ENCODE results near the gene YY1.

GRCh38 chr14:100286484-100287191, 47.7 kb downstream of the YY1 start:
- TF ChIP-seq PPARA (CRISPR knock-in tag; IDR thresholded peaks at IDR 0.05; ENCODE audit: borderline replicate concordance) (no peak), OSR1 (CRISPR knock-in tag; IDR thresholded peaks at IDR 0.05) (no peak), CSRNP3 (CRISPR knock-in tag; IDR thresholded peaks at IDR 0.05) (no peak), GLIS3 (CRISPR knock-in tag; IDR thresholded peaks at IDR 0.05) (no peak), CSDC2 (CRISPR knock-in tag; IDR thresholded peaks at IDR 0.05) (no peak), ZNF70 (CRISPR knock-in tag; IDR thresholded peaks at IDR 0.05) (no peak), ZFP3 (CRISPR knock-in tag; IDR thresholded peaks at IDR 0.05) (no peak), RARB (CRISPR knock-in tag; IDR thresholded peaks at IDR 0.05) (no peak), ESRRG (CRISPR knock-in tag; IDR thresholded peaks at IDR 0.05) (no peak), BACH2 (CRISPR knock-in tag; IDR thresholded peaks at IDR 0.05; ENCODE audit: borderline replicate concordance) (no peak), POU6F1 (CRISPR knock-in tag; IDR thresholded peaks at IDR 0.05; ENCODE audit: borderline replicate concordance, low read depth) (no peak), ZC3H10 (CRISPR knock-in tag; IDR thresholded peaks at IDR 0.05) (no peak)
- TF ChIP-seq, protein P1, sequence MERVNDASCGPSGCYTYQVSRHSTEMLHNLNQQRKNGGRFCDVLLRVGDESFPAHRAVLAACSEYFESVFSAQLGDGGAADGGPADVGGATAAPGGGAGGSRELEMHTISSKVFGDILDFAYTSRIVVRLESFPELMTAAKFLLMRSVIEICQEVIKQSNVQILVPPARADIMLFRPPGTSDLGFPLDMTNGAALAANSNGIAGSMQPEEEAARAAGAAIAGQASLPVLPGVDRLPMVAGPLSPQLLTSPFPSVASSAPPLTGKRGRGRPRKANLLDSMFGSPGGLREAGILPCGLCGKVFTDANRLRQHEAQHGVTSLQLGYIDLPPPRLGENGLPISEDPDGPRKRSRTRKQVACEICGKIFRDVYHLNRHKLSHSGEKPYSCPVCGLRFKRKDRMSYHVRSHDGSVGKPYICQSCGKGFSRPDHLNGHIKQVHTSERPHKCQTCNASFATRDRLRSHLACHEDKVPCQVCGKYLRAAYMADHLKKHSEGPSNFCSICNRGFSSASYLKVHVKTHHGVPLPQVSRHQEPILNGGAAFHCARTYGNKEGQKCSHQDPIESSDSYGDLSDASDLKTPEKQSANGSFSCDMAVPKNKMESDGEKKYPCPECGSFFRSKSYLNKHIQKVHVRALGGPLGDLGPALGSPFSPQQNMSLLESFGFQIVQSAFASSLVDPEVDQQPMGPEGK (CRISPR knock-in tag; IDR thresholded peaks at IDR 0.05; ENCODE audit: borderline replicate concordance), result no peak
- TF ChIP-seq, protein P2, sequence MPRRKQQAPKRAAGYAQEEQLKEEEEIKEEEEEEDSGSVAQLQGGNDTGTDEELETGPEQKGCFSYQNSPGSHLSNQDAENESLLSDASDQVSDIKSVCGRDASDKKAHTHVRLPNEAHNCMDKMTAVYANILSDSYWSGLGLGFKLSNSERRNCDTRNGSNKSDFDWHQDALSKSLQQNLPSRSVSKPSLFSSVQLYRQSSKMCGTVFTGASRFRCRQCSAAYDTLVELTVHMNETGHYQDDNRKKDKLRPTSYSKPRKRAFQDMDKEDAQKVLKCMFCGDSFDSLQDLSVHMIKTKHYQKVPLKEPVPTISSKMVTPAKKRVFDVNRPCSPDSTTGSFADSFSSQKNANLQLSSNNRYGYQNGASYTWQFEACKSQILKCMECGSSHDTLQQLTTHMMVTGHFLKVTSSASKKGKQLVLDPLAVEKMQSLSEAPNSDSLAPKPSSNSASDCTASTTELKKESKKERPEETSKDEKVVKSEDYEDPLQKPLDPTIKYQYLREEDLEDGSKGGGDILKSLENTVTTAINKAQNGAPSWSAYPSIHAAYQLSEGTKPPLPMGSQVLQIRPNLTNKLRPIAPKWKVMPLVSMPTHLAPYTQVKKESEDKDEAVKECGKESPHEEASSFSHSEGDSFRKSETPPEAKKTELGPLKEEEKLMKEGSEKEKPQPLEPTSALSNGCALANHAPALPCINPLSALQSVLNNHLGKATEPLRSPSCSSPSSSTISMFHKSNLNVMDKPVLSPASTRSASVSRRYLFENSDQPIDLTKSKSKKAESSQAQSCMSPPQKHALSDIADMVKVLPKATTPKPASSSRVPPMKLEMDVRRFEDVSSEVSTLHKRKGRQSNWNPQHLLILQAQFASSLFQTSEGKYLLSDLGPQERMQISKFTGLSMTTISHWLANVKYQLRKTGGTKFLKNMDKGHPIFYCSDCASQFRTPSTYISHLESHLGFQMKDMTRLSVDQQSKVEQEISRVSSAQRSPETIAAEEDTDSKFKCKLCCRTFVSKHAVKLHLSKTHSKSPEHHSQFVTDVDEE (CRISPR knock-in tag; IDR thresholded peaks at IDR 0.05), result no peak

Measured in SK-N-SH treated with all-trans-retinoic acid at 6 μM for 48 hours (cell line).